Stimulated activated CD4-positive, alpha-beta T cell treated with anti-CD3 and anti-CD28 coated beads, Interleukin-12 subunit alpha, Interleukin-12 subunit beta, amount 100 ng/mL, for 24 hours (primary cell): ENCODE results near the gene CRELD2.

ENCODE experiments used
- DNase-seq, 2 experiments: peaks; one replicate each; pipeline ENCODE4 v3.0.0-alpha.2; 2020; ENCODE audit warnings: low read depth in 2 of 2

The CRELD2 gene

GRCh38 chr22:49917974-49918910, at the start of gene CRELD2, which contains the start of gene ALG12:
Gene CRELD2, plus strand, starts transcription at chr22:49918634. Its CDS starts 136 bp downstream, at chr22:49918770.
Gene ALG12, minus strand, starts transcription at chr22:49918438. Its CDS starts 4,673 bp downstream, at chr22:49913765.
- peak; percentile 93 to 95 for DNase-seq

GRCh38 chr22:49869086-49869830, 49.2 kb upstream of the CRELD2 start:
- no peak for DNase-seq

- DNase-seq, result no peak
Measured at GRCh38 chr22:49869845-49870712, 48.4 kb upstream of the CRELD2 start.

GRCh38 chr22:49871482-49871881, 47.0 kb upstream of the CRELD2 start:
- no peak for DNase-seq

- DNase-seq, result no peak
Measured at GRCh38 chr22:49872347-49872746, 46.1 kb upstream of the CRELD2 start.

GRCh38 chr22:49873228-49873940, 45.0 kb upstream of the CRELD2 start:
- no peak for DNase-seq

- no peak for DNase-seq
Measured at GRCh38 chr22:49877642-49878041, 40.8 kb upstream of the CRELD2 start.

- DNase-seq, result no peak
Measured at GRCh38 chr22:49878206-49878605, 40.2 kb upstream of the CRELD2 start.

- DNase-seq, result no peak
Measured at GRCh38 chr22:49879871-49880270, 38.6 kb upstream of the CRELD2 start.

GRCh38 chr22:49880281-49880680, 38.2 kb upstream of the CRELD2 start:
- no peak for DNase-seq

- DNase-seq, result no peak
Measured at GRCh38 chr22:49881856-49882255, 36.6 kb upstream of the CRELD2 start.

GRCh38 chr22:49882519-49883293, 35.7 kb upstream of the CRELD2 start:
- no peak for DNase-seq

- no peak for DNase-seq
Measured at GRCh38 chr22:49883294-49883640, 35.2 kb upstream of the CRELD2 start.

- no peak for DNase-seq
Measured at GRCh38 chr22:49884075-49884474, 34.4 kb upstream of the CRELD2 start.

- no peak for DNase-seq
Measured at GRCh38 chr22:49884503-49885260, 33.8 kb upstream of the CRELD2 start.

GRCh38 chr22:49885281-49885680, 33.2 kb upstream of the CRELD2 start:
- DNase-seq, result no peak

- no peak for DNase-seq
Measured at GRCh38 chr22:49885881-49886280, 32.6 kb upstream of the CRELD2 start.

GRCh38 chr22:49886346-49887063, 31.9 kb upstream of the CRELD2 start:
- DNase-seq, result no peak

GRCh38 chr22:49887064-49887451, 31.4 kb upstream of the CRELD2 start:
- DNase-seq, result no peak
